SK-N-SH treated with all-trans-retinoic acid at 6 μM for 48 hours (cell line): ENCODE data around the gene BCL7B.

Source experiments
- ATAC-seq: fragments of 200-7000 bp; cut with Tn5 transposase; 3 replicates; pipeline ENCODE4 v1.9.1; 2020; ENCODE audit warnings: mild to moderate bottlenecking, moderate library complexity
- ARNTL ChIP-seq: fragments of 450-650 bp; formaldehyde crosslinking; IDR thresholded peaks from 2 replicates; pipeline ENCODE4 v1.5.0; 2020; ENCODE audit warnings: low read depth, mild to moderate bottlenecking, moderate library complexity, borderline replicate concordance
- BACH2 ChIP-seq: fragments of 250-450 bp; sonication (Bioruptor Pico); IDR thresholded peaks from 2 replicates; pipeline ENCODE4 v1.9.0; 2021; ENCODE audit warnings: mild to moderate bottlenecking, borderline replicate concordance
- CREB5 ChIP-seq: fragments of 250-450 bp; sonication (Bioruptor Pico); IDR thresholded peaks from 2 replicates; pipeline ENCODE4 v1.5.1; 2020; ENCODE audit warnings: low read depth, mild to moderate bottlenecking, moderate library complexity
- CSRNP3 ChIP-seq: fragments of 250-450 bp; sonication (Bioruptor Pico); IDR thresholded peaks from 2 replicates; pipeline ENCODE4 v1.5.1; 2021; ENCODE audit warnings: mild to moderate bottlenecking, moderate library complexity
- ESRRG ChIP-seq: fragments of 250-450 bp; sonication (Bioruptor Pico); IDR thresholded peaks from 2 replicates; pipeline ENCODE4 v1.6.1; 2021; ENCODE audit warnings: mild to moderate bottlenecking
- GLIS3 ChIP-seq: fragments of 250-450 bp; sonication (Bioruptor Pico); IDR thresholded peaks from 2 replicates; pipeline ENCODE4 v1.5.0; 2020; ENCODE audit warnings: mild to moderate bottlenecking, moderate library complexity
- ISL1 ChIP-seq: fragments of 250-450 bp; sonication (Bioruptor Pico); IDR thresholded peaks from 2 replicates; pipeline ENCODE4 v2.1.2; 2022; ENCODE audit warnings: mild to moderate bottlenecking, moderate library complexity
- OSR1 ChIP-seq: fragments of 250-450 bp; sonication (Bioruptor Pico); IDR thresholded peaks from 2 replicates; pipeline ENCODE4 v1.8.0; 2022; ENCODE audit warnings: moderate library complexity, mild to moderate bottlenecking, inconsistent platforms
- POU6F1 ChIP-seq: fragments of 250-450 bp; sonication (Bioruptor Pico); IDR thresholded peaks from 2 replicates; pipeline ENCODE4 v1.8.0; 2021; ENCODE audit warnings: low read depth, mild to moderate bottlenecking, moderate library complexity, borderline replicate concordance
- RARB ChIP-seq: fragments of 250-450 bp; sonication (Bioruptor Pico); IDR thresholded peaks from 2 replicates; pipeline ENCODE4 v1.8.0; 2021; ENCODE audit warnings: mild to moderate bottlenecking, moderate library complexity
- SNAI2 ChIP-seq: fragments of 250-450 bp; sonication (Bioruptor Pico); IDR thresholded peaks from 2 replicates; pipeline ENCODE4 v1.5.0; 2020; ENCODE audit warnings: mild to moderate bottlenecking, moderate library complexity
- TCF4 ChIP-seq: fragments of 250-450 bp; sonication (Bioruptor Pico); IDR thresholded peaks from 2 replicates; pipeline ENCODE4 v1.8.0; 2021; ENCODE audit warnings: mild to moderate bottlenecking, moderate library complexity, borderline replicate concordance
- TOX ChIP-seq: fragments of 250-450 bp; sonication (Bioruptor Pico); IDR thresholded peaks from 2 replicates; pipeline ENCODE4 v1.8.0; 2021; ENCODE audit warnings: mild to moderate bottlenecking, moderate library complexity, borderline replicate concordance
- TSHZ2 ChIP-seq: fragments of 250-450 bp; sonication (Bioruptor Pico); IDR thresholded peaks from 2 replicates; pipeline ENCODE4 v1.5.0; 2020; ENCODE audit warnings: mild to moderate bottlenecking, moderate library complexity
- ZC3H10 ChIP-seq: fragments of 250-450 bp; sonication (Bioruptor Pico); IDR thresholded peaks from 2 replicates; pipeline ENCODE4 v1.5.1; 2021; ENCODE audit warnings: mild to moderate bottlenecking, moderate library complexity
- ZFP3 ChIP-seq: fragments of 250-450 bp; sonication (Bioruptor Pico); IDR thresholded peaks from 2 replicates; pipeline ENCODE4 v1.5.0; 2020; ENCODE audit warnings: mild to moderate bottlenecking, moderate library complexity
- ZFP30 ChIP-seq: fragments of 450-650 bp; formaldehyde crosslinking; IDR thresholded peaks from 2 replicates; pipeline ENCODE4 v1.5.0; 2022; ENCODE audit warnings: mild to moderate bottlenecking, moderate library complexity
- ZNF70 ChIP-seq: fragments of 450-650 bp; formaldehyde crosslinking; IDR thresholded peaks from 2 replicates; pipeline ENCODE4 v1.5.0; 2020; ENCODE audit warnings: mild to moderate bottlenecking, moderate library complexity
- ZNF8 ChIP-seq: fragments of 450-650 bp; formaldehyde crosslinking; IDR thresholded peaks from 2 replicates; pipeline ENCODE4 v1.5.0; 2020; ENCODE audit warnings: mild to moderate bottlenecking, moderate library complexity
- TF ChIP-seq, protein P1 (sequence below): fragments of 250-450 bp; sonication (Bioruptor Pico); IDR thresholded peaks from 2 replicates; pipeline ENCODE4 v1.8.0; 2020; ENCODE audit warnings: mild to moderate bottlenecking, moderate library complexity, borderline replicate concordance

BCL7B gene

GRCh38 chr7:73572767-73573186, 15.3 kb upstream of the BCL7B start:
- TF ChIP-seq CSRNP3 (CRISPR knock-in tag) (no peak), RARB (CRISPR knock-in tag) (no peak), ZFP30 (CRISPR knock-in tag) (no peak), ZC3H10 (CRISPR knock-in tag) (no peak), ARNTL (CRISPR knock-in tag) (no peak), POU6F1 (CRISPR knock-in tag) (no peak), ZFP3 (CRISPR knock-in tag) (no peak), OSR1 (CRISPR knock-in tag) (no peak), ESRRG (CRISPR knock-in tag) (no peak), ZNF70 (CRISPR knock-in tag) (no peak), GLIS3 (no peak)
- TF ChIP-seq, all 23 proteins: peak for 0
- ATAC-seq = no peak

DNA sequence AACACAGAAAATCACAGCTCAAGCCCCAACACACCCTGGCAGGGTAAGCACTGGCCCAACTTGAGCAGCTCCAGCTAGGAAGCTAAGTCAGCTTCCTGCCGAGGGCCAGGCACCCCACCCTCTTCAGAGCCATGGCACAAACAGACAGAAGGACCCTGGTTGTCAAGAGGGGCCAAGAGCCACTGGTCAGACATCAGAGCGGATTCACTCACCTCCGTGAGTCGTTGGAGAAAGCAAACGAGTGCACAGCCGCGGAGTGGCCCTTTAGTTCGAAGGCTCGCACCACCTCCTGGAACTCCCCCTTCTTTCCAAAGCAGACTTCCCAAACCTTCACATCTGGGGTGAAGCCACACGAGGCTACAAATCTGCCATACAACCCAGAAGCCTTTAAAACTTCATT, 13.5 kb upstream of the BCL7B start:
- TF ChIP-seq RARB (CRISPR knock-in tag) = no peak
- no peak for TF ChIP-seq ZFP3 (CRISPR knock-in tag)
- TF ChIP-seq ESRRG (CRISPR knock-in tag) = no peak
- TF ChIP-seq TOX = no peak
- no peak for TF ChIP-seq CREB5 (CRISPR knock-in tag)
- TF ChIP-seq, protein P1, sequence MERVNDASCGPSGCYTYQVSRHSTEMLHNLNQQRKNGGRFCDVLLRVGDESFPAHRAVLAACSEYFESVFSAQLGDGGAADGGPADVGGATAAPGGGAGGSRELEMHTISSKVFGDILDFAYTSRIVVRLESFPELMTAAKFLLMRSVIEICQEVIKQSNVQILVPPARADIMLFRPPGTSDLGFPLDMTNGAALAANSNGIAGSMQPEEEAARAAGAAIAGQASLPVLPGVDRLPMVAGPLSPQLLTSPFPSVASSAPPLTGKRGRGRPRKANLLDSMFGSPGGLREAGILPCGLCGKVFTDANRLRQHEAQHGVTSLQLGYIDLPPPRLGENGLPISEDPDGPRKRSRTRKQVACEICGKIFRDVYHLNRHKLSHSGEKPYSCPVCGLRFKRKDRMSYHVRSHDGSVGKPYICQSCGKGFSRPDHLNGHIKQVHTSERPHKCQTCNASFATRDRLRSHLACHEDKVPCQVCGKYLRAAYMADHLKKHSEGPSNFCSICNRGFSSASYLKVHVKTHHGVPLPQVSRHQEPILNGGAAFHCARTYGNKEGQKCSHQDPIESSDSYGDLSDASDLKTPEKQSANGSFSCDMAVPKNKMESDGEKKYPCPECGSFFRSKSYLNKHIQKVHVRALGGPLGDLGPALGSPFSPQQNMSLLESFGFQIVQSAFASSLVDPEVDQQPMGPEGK = no peak
- no peak for TF ChIP-seq TSHZ2 (CRISPR knock-in tag)
- no peak for TF ChIP-seq ISL1 (CRISPR knock-in tag)
- no peak for TF ChIP-seq ZFP30 (CRISPR knock-in tag)
- no peak for TF ChIP-seq OSR1 (CRISPR knock-in tag)
- TF ChIP-seq GLIS3 = no peak
- TF ChIP-seq TCF4 (CRISPR knock-in tag) = no peak
- TF ChIP-seq ZC3H10 (CRISPR knock-in tag) = no peak
- no peak for TF ChIP-seq SNAI2 (CRISPR knock-in tag)
- no peak for ATAC-seq

DNA sequence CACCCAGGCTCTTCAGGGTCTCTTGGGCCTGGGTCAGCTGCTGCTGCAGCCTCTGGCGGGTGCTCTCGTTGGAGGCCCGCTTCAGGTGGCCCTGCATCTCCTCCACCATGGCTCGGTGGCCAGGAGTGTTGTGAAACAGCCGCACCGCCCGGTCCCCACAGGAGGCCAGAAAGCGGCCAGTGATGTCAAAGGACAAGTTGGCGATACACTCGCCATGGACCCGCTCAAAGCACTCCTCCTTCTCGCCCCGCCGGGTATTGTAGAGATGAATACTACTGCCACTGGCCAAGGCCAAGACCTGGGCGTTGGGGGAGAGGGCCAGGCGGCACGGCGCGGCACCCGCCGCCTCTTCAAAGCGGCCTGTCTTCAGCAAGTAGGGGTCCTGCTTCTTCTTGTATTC, 13.0 kb upstream of the BCL7B start:
- no peak for ATAC-seq

More for the DNA sequence above, 13.0 kb upstream of the BCL7B start:
- TF ChIP-seq ZNF70 (CRISPR knock-in tag) = no peak
- no peak for TF ChIP-seq BACH2 (CRISPR knock-in tag)
- no peak for TF ChIP-seq ISL1 (CRISPR knock-in tag)
- TF ChIP-seq ZNF8 (CRISPR knock-in tag) = no peak
- no peak for TF ChIP-seq CREB5 (CRISPR knock-in tag)
